Endometrial microvascular endothelial cells (primary cell): ENCODE results near the gene TRAF7. TPM values are rescaled to one million over a fixed set of nuclear protein-coding genes. Genes with fewer than 3 reads are reported as not detected.
"Not testable (repeated sequence)": the region's sequence is repeated elsewhere in the genome, so short reads cannot be mapped to it uniquely, and the experiment has no call there.

Source experiments
- in situ Hi-C: cut with HindIII; loops from 2 replicates; pipeline ENCODE4 v1.10.0; 2017; ENCODE audit warnings: low sequenced_read_pairs, low pct_unique_long_range_greater_than_20kb; ENCODE audit errors: inconsistent ontology term
- total RNA-seq: library from RNA; depleted of rRNA; stranded (reverse); fragments of >200 nt; gene quantifications from one replicate; pipeline ENCODE4 v1.2.3, GENCODE V29; 2015; ENCODE audit errors: inconsistent ontology term

The TRAF7 gene
- total RNA-seq, 1 donor from 2014 or later = 87.3 TPM

DNA sequence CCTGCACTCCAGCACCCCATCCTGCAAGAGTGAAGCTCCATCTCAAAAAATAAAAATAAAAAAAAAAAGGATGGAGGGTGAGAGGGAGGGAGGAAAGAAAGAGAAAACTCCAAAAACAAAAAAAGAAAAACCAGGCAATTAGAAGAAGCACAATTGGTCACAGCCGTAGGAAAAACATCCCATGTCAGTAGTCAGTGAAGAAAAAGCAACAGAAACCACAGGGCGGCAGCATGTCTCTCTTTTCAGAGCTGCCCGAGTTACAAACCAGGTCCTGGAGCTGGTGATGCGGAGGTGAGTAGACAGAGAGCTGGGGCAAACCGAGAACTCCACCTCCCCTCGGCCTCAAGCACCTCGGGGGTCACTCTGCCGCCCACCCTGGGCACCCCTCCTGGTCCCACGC lies 34.3 kb upstream of the TRAF7 start:
- in situ Hi-C loops = not testable (repeated sequence)

GRCh38 chr16:2121853-2122252 lies 33.7 kb upstream of the TRAF7 start:
- in situ Hi-C loops = no loop called here

DNA sequence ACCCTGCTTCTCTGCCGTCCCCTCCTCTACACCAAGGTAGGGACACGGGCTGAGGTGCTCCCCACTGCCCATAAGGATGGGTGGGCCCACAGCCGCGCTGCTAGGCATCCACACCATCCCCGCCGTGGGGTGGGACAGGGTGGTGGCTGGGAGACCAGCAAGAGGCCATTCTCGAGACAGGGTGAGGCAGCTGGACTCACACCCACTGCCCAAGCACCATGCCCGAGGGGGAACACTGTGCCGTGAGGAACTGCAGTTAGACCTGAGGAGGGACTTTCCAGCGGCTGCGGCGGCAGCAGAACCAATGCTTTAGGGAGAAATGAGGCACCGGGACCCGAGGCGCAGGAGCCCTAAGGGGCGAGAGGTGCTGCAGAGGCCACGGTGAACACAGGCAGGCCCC lies 33.2 kb upstream of the TRAF7 start:
- in situ Hi-C loops = no loop called here

DNA sequence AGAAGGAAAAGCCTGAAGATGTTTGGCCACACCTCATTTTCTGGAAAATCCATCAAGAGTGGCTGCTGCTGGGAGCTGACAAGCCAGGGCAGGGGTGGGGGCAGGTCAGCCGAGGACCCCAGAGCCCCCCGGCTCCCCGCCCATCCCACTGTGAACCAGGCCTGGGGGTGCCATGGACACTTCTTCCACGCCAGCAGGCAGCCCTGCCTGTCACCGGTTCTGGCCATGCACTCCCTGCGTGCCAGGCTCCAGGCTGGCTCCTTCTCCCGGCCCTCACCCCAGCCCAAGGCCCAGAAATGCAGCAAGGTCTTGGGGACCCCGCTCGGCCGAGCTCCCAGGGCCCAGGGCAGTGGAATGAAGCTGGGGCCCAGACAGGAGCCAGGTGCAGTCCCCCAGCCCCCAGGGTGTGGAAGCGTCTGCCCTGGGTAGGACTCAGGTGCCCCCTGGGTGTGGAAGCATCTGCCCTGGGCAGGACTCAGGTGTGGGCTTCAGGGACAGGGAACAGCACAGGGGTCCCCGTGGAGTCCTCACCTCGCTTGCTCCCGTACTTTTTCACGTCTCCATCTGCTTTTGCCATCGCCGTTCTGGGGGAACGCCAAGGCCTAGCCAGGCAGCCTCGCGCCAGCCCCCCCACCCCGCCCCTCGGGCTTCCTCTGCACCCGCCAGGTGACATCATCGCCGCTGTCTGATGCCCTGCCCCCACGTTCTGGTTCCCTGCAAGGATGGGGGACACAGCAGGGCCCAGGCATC lies 32.5 kb upstream of the TRAF7 start:
- in situ Hi-C loops = not testable (repeated sequence)

GRCh38 chr16:2123706-2124376 lies 31.7 kb upstream of the TRAF7 start:
- in situ Hi-C loops = not testable (repeated sequence)

- in situ Hi-C loops = not testable (repeated sequence)
These were observed 31.2 kb upstream of the TRAF7 start for GRCh38 chr16:2124377-2124693.

- in situ Hi-C loops = not testable (repeated sequence)
These were observed 30.7 kb upstream of the TRAF7 start for GRCh38 chr16:2124694-2125444.

DNA sequence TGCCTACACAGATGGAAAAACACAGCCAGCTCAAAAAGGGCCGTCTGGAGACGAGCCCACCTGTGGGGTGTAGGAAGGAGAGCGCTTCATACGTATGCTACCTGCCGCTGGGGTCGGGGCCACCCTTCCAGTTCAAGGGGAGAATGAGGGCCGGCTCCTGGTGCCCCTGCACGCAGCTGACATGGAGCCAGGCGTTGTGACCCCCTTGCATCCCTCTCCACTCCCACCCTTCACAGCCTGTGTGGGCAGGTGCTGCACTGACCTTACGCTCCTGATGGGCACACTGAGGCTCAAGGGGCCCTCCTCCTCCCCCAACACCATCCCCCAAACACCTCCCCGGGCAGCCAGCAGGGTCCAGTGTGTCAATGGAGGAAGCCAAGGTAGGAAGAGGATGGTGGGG lies 30.0 kb upstream of the TRAF7 start:
- in situ Hi-C loops = not testable (repeated sequence)

GRCh38 chr16:2126161-2126743 lies 29.3 kb upstream of the TRAF7 start:
- in situ Hi-C loops = not testable (repeated sequence)

- in situ Hi-C loops = not testable (repeated sequence)
These were observed 28.5 kb upstream of the TRAF7 start for GRCh38 chr16:2126928-2127556.

DNA sequence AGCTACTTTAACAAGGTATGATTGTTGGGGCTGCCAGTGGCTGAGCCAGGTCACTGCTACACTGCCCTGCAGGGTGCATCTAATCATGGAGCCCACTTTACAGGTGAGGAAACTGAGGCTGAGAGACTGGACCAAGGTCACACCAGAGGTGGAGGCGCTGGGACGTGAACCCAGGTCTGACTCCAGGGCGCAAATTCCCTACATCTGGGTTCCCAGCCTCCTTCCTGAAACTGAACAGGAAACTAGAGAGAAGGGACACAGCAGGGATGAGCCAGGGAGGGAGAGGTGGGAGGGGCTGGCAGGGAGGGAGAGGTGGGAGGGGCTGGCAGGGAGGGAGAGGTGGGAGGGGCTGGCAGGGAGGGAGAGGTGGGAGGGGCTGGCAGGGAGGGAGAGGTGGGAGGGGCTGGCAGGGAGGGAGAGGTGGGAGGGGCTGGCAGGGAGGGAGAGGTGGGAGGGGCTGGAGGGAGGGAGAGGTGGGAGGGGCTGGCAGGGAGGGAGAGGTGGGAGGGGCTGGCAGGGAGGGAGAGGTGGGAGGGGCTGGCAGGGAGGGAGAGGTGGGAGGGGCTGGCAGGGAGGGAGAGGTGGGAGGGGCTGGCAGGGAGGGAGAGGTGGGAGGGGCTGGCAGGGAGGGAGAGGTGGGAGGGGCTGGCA lies 27.8 kb upstream of the TRAF7 start:
- in situ Hi-C loops = not testable (repeated sequence)

- in situ Hi-C loops = not testable (repeated sequence)
These were observed 26.3 kb upstream of the TRAF7 start for GRCh38 chr16:2129251-2129650.

DNA sequence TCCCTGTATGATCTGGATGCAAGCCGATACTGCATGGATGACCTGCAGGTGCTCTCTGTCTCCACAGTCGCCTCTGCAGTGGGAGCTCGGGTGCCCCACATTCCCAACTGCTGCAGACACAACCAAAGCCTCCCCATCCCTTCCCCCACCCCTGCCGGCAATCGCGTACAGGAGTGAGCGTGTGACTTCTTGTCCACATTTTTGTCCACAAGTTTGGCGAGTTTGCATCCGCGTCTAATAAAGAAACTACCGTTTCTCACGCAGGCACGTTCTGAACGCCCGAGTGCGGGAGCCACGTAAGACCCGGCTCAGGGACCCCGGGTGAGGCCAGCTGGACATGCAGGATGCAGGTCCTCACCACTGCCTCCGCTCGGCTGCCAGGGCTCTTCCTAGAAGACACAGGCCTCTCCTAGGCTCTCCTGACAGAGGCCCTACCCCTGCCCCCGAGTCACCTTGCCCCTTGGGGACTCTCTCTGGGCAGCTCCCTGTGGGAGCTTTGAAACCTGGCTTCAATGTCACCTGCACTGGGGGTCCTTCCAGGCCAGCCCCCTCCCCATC lies 25.6 kb upstream of the TRAF7 start:
- in situ Hi-C loops = not testable (repeated sequence)

- in situ Hi-C loops = not testable (repeated sequence)
These were observed 21.8 kb upstream of the TRAF7 start for GRCh38 chr16:2133797-2134196.

DNA sequence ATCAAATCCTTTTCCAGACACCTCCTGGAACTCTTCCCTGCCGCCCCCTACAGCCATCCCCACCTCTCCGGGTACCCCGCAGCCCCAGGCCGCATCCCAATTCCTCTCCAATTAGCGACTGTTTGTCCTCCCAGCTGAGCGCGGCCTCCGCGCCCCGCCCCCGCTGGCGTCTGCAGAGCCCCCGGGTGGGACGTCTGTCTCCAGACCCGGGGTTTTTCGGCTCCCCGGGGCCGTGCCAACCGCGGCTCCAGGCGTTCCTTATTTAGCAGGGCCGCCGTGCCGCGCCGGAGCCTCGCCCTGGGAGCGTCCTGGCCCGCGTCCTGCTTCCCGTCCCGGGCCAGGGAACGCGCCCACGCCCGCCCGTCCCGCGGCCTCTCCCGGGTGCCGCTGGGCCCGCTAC lies 20.5 kb upstream of the TRAF7 start:
- in situ Hi-C loops = not testable (repeated sequence)

- in situ Hi-C loops = not testable (repeated sequence)
These were observed 19.7 kb upstream of the TRAF7 start, which contains the start of gene PKD1 for GRCh38 chr16:2135770-2136490. PKD1 (minus strand) TSS chr16:2135898; CDS start chr16:2135689, 209 bp downstream.

DNA sequence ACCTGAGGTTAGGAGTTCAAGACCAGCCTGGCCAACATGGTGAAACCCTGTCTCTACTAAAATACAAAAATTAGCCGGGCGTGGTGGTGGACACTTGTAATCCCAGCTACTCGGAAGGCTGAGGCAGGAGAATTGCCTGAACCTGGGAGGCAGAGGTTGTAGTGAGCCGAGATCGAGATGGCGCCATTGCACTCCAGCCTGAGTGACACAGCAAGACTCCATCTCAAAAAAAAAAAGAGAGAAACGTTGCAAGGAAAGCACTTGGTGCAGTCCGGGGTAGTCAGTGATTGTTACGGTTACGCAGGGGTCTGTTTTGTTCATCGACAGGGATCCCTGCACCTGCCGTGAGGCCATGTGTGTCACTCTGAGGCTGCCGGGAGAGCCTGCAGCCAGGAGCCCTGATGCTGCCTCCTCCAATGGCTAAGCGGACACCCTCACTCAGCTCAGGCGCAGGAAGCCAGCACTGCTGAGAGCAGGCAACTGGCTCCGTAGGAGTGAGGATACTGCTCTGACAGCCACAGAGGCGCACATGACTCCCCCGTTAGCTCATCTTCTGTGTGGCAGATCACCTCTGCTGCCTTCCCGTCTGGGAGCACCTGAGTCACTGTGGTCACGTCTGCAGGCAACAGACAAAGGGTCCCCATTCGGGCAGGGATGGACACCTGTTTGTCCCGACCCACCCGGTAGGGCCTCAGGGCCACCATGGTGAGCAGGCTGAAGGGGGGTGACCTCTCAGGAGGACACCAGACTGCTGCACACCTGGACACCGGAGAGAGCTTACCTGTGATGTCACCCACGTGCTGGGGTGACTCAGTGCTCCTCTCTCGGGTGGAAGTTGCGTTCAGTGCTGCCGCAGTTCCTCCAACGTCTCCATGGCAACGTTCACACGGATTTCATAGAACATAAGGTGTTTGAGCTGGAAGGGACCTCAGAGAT lies 12.4 kb upstream of the TRAF7 start:
- in situ Hi-C loops = no loop called here
